Dendritic cell treated with granulocyte-macrophage colony-stimulating factor and Interleukin-4, amounts not matched to agents 40 ng/mL and 50 ng/mL, for 4 days (primary cell): ENCODE results near the gene ADARB1.
A peak's percentile ranks its signal among the peaks of the same experiment; 100 is the strongest.

Experiments
- H3K27ac Mint-ChIP-seq: one replicate; pipeline ENCODE4 v1.8.0; 2022; ENCODE audit warnings: mild to moderate bottlenecking, mixed read lengths
- H3K27me3 Mint-ChIP-seq: one replicate; pipeline ENCODE4 v1.8.0; 2022; ENCODE audit warnings: mild to moderate bottlenecking, mixed read lengths
- H3K36me3 Mint-ChIP-seq: one replicate; pipeline ENCODE4 v1.8.0; 2022; ENCODE audit warnings: low read depth, mixed read lengths
- H3K4me1 Mint-ChIP-seq: one replicate; pipeline ENCODE4 v1.8.0; 2022; ENCODE audit warnings: low read depth, mixed read lengths
- H3K4me3 Mint-ChIP-seq: one replicate; pipeline ENCODE4 v1.8.0; 2022; ENCODE audit warnings: mild to moderate bottlenecking, moderate library complexity, mixed read lengths
- H3K9me3 Mint-ChIP-seq: one replicate; pipeline ENCODE4 v1.8.0; 2022; ENCODE audit warnings: mixed read lengths
- intact Hi-C: fragments of 100-400 bp; cut with micrococcal nuclease; formaldehyde crosslinking; loops from one replicate; pipeline ENCODE4 v1.15.0; 2022

ADARB1 gene

GRCh38 chr21:45032977-45033710 is 41.2 kb upstream of the ADARB1 start:
- H3K4me1 Mint-ChIP-seq, result peaks cover 6% of the 10 kb centered on the region

GRCh38 chr21:45033791-45034555 is 40.4 kb upstream of the ADARB1 start:
- Mint-ChIP-seq H3K36me3 (no peaks in the 10 kb centered on the region), H3K4me3 (no peak overlapping the region), H3K9me3 (peaks cover 17% of the 10 kb centered on the region), H3K4me1 (peaks cover 8% of the 10 kb centered on the region), H3K27ac (no peak overlapping the region), H3K27me3 (peaks cover 17% of the 10 kb centered on the region)
- intact Hi-C loops, result no loop called here

More at GRCh38 chr21:45032977-45033710, 41.2 kb upstream of the ADARB1 start:
- Mint-ChIP-seq H3K36me3 (no peaks in the 10 kb centered on the region), H3K4me3 (no peak overlapping the region), H3K27ac (no peak overlapping the region), H3K9me3 (peaks cover 17% of the 10 kb centered on the region), H3K27me3 (peaks cover 17% of the 10 kb centered on the region)
- intact Hi-C loops, result no loop called here

- Mint-ChIP-seq H3K4me1 (peaks cover 16% of the 10 kb centered on the region), H3K27ac (no peak overlapping the region), H3K9me3 (peaks cover 17% of the 10 kb centered on the region), H3K27me3 (peaks cover 15% of the 10 kb centered on the region), H3K4me3 (no peak overlapping the region), H3K36me3 (no peaks in the 10 kb centered on the region)
- intact Hi-C loops, result no loop called here
These were observed 39.6 kb upstream of the ADARB1 start for GRCh38 chr21:45034556-45035476.

GRCh38 chr21:45035477-45035848 is 38.9 kb upstream of the ADARB1 start:
- H3K4me1 Mint-ChIP-seq, result peaks cover 23% of the 10 kb centered on the region
- H3K27me3 Mint-ChIP-seq, result peaks cover 12% of the 10 kb centered on the region
- no peak overlapping the region for H3K27ac Mint-ChIP-seq
- H3K9me3 Mint-ChIP-seq, result peaks cover 17% of the 10 kb centered on the region
- intact Hi-C loops, result no loop called here
- no peak overlapping the region for H3K4me3 Mint-ChIP-seq
- H3K36me3 Mint-ChIP-seq, result no peaks in the 10 kb centered on the region

DNA sequence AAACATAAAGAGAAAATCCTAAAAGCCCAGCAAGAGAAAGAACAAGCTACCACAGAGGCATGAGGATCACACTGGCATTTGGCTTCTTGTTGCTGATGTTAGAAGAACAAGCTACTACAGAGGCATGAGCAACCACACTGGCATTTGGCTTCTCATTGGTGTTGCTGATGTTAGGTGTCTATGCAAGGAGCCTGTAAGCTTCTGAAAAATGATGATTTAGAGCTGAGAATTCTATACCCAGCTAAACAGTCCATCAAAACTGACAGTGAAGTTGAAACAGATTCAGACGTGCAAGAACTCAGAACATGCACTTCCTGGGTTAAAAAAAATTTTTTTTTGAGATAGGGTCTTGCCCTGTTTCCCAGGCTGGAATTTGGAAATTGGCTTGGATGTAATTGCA is 37.8 kb upstream of the ADARB1 start:
- no peak overlapping the region for H3K27ac Mint-ChIP-seq
- intact Hi-C loops, result no loop called here
- peaks cover 17% of the 10 kb centered on the region for H3K9me3 Mint-ChIP-seq
- peaks cover 34% of the 10 kb centered on the region for H3K4me1 Mint-ChIP-seq
- H3K4me3 Mint-ChIP-seq, result no peak overlapping the region
- H3K27me3 Mint-ChIP-seq, result peaks cover 2% of the 10 kb centered on the region
- no peaks in the 10 kb centered on the region for H3K36me3 Mint-ChIP-seq

- Mint-ChIP-seq H3K9me3 (peaks cover 17% of the 10 kb centered on the region), H3K4me1 (peaks cover 43% of the 10 kb centered on the region), H3K27me3 (peaks cover 1% of the 10 kb centered on the region), H3K27ac (no peak overlapping the region), H3K36me3 (no peaks in the 10 kb centered on the region), H3K4me3 (no peak overlapping the region)
- intact Hi-C loops, result no loop called here
These were observed 36.4 kb upstream of the ADARB1 start for GRCh38 chr21:45037986-45038385.

DNA sequence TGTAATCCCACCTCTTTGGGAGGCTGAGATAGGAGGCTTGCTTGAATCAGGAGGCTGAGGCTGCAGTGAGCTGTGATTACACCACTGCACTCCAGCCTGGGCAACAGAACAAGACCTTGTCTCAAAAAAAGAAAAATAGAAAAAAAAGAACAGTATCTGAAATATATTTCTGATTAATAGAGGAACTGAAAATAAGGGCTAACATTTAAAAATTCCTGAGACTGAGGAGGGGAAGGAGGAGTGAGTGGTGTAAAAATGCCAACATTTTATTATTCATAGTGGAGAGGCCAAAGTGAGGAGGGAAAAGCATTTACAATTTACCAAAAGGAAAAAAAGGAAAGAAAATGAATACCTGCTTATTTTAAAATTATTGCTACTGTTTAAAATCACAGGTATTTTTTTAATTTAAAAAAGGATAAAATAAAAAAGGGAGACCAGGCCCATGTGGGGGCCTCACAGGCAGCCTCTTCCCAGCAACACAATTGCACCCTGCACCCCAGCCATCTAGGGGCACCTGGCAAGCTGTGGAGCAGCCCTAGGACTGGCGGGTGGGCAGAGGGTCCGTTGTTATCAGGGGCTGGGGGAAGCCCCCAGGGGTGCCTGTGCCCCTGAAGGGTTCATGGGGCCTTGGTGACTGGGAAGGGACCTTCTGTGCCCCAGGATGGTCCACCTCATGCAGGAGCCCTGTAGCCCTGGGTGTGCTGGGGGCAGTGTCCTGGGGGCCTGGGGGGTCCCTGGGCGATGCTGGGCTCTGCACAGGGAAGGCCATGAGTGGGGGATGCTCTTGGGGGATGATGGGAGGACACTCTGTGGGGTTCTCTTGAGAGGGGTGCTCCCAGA is 34.8 kb upstream of the ADARB1 start:
- Mint-ChIP-seq H3K4me3 (no peak overlapping the region), H3K36me3 (no peaks in the 10 kb centered on the region), H3K27ac (peak overlapping the region; percentile 30), H3K27me3 (peaks cover 2% of the 10 kb centered on the region), H3K9me3 (peaks cover 17% of the 10 kb centered on the region), H3K4me1 (peaks cover 37% of the 10 kb centered on the region)
- intact Hi-C loops, result no loop called here

- Mint-ChIP-seq H3K9me3 (peaks cover 17% of the 10 kb centered on the region), H3K36me3 (no peaks in the 10 kb centered on the region), H3K27me3 (peaks cover 7% of the 10 kb centered on the region), H3K4me1 (peaks cover 37% of the 10 kb centered on the region), H3K27ac (peak overlapping the region; percentile 30), H3K4me3 (no peak overlapping the region)
- intact Hi-C loops, result no loop called here
These were observed 34.1 kb upstream of the ADARB1 start for GRCh38 chr21:45040157-45040711.

GRCh38 chr21:45040739-45041138 is 33.6 kb upstream of the ADARB1 start:
- Mint-ChIP-seq H3K4me3 (no peak overlapping the region), H3K9me3 (peaks cover 14% of the 10 kb centered on the region), H3K27ac (peak overlapping the region; percentile 30), H3K36me3 (no peaks in the 10 kb centered on the region), H3K27me3 (peaks cover 7% of the 10 kb centered on the region), H3K4me1 (peaks cover 37% of the 10 kb centered on the region)
- intact Hi-C loops, result no loop called here

GRCh38 chr21:45041351-45041805 is 33.0 kb upstream of the ADARB1 start:
- no peaks in the 10 kb centered on the region for H3K36me3 Mint-ChIP-seq
- H3K4me1 Mint-ChIP-seq, result peaks cover 37% of the 10 kb centered on the region
- intact Hi-C loops, result no loop called here
- H3K4me3 Mint-ChIP-seq, result peak overlapping the region; percentile 10
- peaks cover 9% of the 10 kb centered on the region for H3K9me3 Mint-ChIP-seq
- H3K27me3 Mint-ChIP-seq, result peaks cover 7% of the 10 kb centered on the region
- H3K27ac Mint-ChIP-seq, result peak overlapping the region; percentile 30

- Mint-ChIP-seq H3K27me3 (peaks cover 11% of the 10 kb centered on the region), H3K4me1 (peaks cover 37% of the 10 kb centered on the region), H3K9me3 (peaks cover 9% of the 10 kb centered on the region), H3K36me3 (no peaks in the 10 kb centered on the region), H3K4me3 (no peak overlapping the region), H3K27ac (peak overlapping the region; percentile 30)
- intact Hi-C loops, result no loop called here
These were observed 32.3 kb upstream of the ADARB1 start for GRCh38 chr21:45041984-45042663.

GRCh38 chr21:45042664-45043161 is 31.7 kb upstream of the ADARB1 start:
- Mint-ChIP-seq H3K27ac (no peak overlapping the region), H3K9me3 (peaks cover 12% of the 10 kb centered on the region), H3K4me3 (no peak overlapping the region), H3K36me3 (no peaks in the 10 kb centered on the region), H3K27me3 (peaks cover 12% of the 10 kb centered on the region), H3K4me1 (peaks cover 38% of the 10 kb centered on the region)
- intact Hi-C loops, result no loop called here
